GM18870 (cell line): ENCODE data around the gene WRAP53.

Experiments used
- ATAC-seq: cut with Tn5 transposase; IDR thresholded peaks from one replicate; pipeline ENCODE4 v1.9.1; 2021; ENCODE audit warnings: moderate library complexity; ENCODE audit not compliant: unreplicated experiment

Gene WRAP53

GRCh38 chr17:7707858-7708750 lies 19.8 kb downstream of the WRAP53 start:
- ATAC-seq: no peak

- ATAC-seq: no peak
These were observed 20.8 kb downstream of the WRAP53 start for GRCh38 chr17:7709031-7709430.

GRCh38 chr17:7710301-7710700 lies 22.0 kb downstream of the WRAP53 start:
- no peak for ATAC-seq

GRCh38 chr17:7711051-7711755 lies 22.9 kb downstream of the WRAP53 start:
- no peak for ATAC-seq

- no peak for ATAC-seq
These were observed 24.0 kb downstream of the WRAP53 start for GRCh38 chr17:7712111-7712771.

GRCh38 chr17:7713782-7714181 lies 25.5 kb downstream of the WRAP53 start:
- ATAC-seq: no peak

GRCh38 chr17:7714721-7715594 lies 26.7 kb downstream of the WRAP53 start:
- ATAC-seq: no peak

- ATAC-seq: no peak
These were observed 27.9 kb downstream of the WRAP53 start for GRCh38 chr17:7715936-7716886.

- no peak for ATAC-seq
These were observed 28.9 kb downstream of the WRAP53 start, which contains the start of gene DNAH2 for GRCh38 chr17:7716901-7717755. Gene DNAH2, plus strand, starts transcription at chr17:7717744. Its CDS starts 1,991 bp downstream, at chr17:7719735.

- no peak for ATAC-seq
These were observed 29.6 kb downstream of the WRAP53 start for GRCh38 chr17:7717756-7718350.

GRCh38 chr17:7719661-7720060 lies 31.4 kb downstream of the WRAP53 start:
- no peak for ATAC-seq

GRCh38 chr17:7720125-7720524 lies 31.8 kb downstream of the WRAP53 start:
- no peak for ATAC-seq

GRCh38 chr17:7721612-7722011 lies 33.3 kb downstream of the WRAP53 start:
- ATAC-seq: no peak

GRCh38 chr17:7727886-7728285 lies 39.6 kb downstream of the WRAP53 start:
- ATAC-seq: no peak

- no peak for ATAC-seq
These were observed 41.5 kb downstream of the WRAP53 start for GRCh38 chr17:7729816-7730215.

- ATAC-seq: no peak
These were observed 44.8 kb downstream of the WRAP53 start for GRCh38 chr17:7732981-7733539.

- ATAC-seq: no peak
These were observed 49.3 kb downstream of the WRAP53 start for GRCh38 chr17:7737601-7738000.

GRCh38 chr17:7739746-7740145 lies 51.5 kb downstream of the WRAP53 start:
- no peak for ATAC-seq
